Measurements from ENCODE around the gene MEN1. TPM values are rescaled to one million over a fixed set of nuclear protein-coding genes. Genes with fewer than 3 reads are reported as not detected.

Gene MEN1
- total RNA-seq, 1 donor from 2014 or later: 26.4 TPM

DNA sequence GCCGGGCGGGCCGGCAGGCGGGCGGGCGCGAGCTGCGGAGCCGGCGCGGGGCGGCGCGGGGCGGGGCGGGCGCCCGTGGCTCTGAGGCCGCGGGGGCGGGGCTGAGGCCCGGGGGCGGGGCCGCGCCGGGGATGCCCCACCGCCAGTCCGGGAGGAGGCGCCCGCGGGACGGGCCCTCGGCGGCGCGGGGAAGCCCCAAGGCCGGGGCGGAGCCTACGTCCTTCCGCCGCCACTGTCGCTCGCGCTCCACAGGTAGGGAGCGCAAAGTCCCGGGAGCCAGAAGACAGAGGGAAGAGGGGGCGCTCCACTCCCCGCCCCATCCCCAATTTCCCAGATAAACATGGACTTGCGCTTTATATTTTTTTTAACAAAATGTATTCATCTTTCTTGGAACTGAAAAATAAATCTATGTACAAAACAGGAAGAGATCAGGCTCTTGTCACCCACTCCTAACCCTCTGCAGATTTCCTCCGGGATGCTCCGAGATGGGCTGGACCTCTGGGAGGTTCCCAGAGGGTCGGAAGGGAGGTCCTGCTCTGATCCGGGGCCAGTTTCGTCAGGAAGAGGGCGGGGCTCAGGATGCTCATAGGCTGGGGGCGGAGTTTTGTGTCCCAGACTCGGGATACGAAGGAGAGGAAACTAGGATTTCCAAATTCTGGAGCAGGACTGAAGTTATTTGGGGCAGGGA is 7.0 kb downstream of the MEN1 start, which contains the start of gene MAP4K2:
TSS of gene MAP4K2 (minus strand) at position 57 of the 688 bp plus-strand sequence. CDS start 65 bp downstream, outside the sequence.
- DNase-seq (ENCODE audit: extremely low read depth, low read depth, low spot score): no peak

DNA sequence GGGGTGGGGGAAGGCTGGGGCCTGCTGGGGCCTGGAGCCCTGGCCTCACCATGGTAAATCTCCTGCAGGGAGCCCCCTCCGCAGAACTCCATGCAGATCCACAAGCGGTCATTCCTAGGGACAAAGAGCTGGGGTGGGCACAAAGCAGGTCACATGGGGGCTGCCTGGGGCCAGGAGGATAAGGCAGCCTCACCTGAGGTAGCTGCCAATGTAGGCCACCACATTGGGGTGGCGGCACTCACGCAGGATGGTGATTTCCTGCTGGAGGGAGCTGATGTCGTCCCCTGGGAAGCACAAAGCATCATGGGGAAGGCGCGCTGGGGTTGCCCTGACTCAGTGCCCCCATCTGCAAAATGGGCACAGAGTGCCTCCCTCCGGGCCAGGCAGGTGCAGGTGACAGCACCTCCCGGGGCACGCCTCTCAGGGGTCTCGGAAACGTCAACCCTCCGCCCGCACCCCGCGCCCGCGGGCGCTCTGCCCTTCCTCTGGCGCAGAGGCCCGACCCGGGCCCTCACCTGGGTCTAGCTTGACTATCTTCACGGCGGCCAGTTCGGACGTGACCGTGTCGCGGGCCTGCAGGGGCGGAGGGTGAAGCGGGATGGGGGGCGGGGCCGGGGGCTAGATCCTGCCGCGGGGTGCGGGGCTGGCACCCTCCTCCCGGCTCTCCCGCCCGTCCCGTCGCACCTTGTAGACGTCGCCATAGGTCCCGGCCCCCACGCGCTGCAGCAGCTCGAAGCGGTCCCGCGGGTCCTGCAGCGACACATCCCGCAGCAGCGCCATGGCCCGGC is 7.8 kb downstream of the MEN1 start:
- DNase-seq (ENCODE audit: extremely low read depth, low read depth, low spot score): no peak

GRCh38 chr11:64801561-64802369 is 8.6 kb downstream of the MEN1 start:
- no peak for DNase-seq (ENCODE audit: extremely low read depth, low read depth, low spot score)

- no peak for DNase-seq (ENCODE audit: extremely low read depth, low read depth, low spot score)
These were observed 9.2 kb downstream of the MEN1 start for GRCh38 chr11:64801158-64801464.

GRCh38 chr11:64800303-64801157 is 9.8 kb downstream of the MEN1 start:
- no peak for DNase-seq (ENCODE audit: extremely low read depth, low read depth, low spot score)

DNA sequence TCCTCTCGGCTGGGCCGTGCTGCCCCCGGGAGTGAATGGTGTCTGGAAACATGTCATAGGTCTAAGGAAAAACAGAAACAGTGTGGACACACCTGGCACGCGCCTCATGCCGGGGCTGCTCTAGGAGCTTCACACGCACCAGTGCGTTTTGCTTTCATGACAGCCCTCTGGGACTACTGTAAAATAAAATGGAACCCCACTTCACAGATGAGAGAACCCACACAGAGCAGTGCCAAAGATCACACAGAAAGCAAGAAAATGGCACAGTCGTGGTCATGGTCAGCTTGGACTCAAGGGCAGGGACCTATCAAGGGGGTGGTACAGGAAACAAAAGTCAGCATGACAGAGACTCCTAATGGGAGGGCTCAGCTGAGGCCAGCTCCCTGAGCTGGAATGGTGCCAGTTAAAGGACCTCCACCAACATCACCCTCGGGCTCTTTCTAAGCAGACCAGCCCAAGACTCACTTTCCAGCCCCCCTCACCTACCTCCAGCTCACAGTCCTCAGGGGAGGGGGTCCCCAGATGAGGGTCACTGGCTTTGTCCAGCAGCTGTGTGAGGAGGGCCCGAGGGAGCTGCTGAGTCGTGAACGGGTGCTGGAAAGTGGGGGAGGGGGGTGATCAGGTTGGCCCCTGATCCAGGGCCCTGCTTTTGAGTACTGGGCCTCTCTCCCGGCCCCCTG is 10.6 kb downstream of the MEN1 start:
- no peak for DNase-seq (ENCODE audit: extremely low read depth, low read depth, low spot score)

GRCh38 chr11:64799256-64799622 is 11.1 kb downstream of the MEN1 start:
- no peak for DNase-seq (ENCODE audit: extremely low read depth, low read depth, low spot score)

- no peak for DNase-seq (ENCODE audit: extremely low read depth, low read depth, low spot score)
These were observed 13.4 kb downstream of the MEN1 start for GRCh38 chr11:64796757-64797541.

GRCh38 chr11:64796047-64796756 is 14.1 kb downstream of the MEN1 start:
- DNase-seq (ENCODE audit: extremely low read depth, low read depth, low spot score): no peak

GRCh38 chr11:64794526-64794925 is 15.8 kb downstream of the MEN1 start:
- DNase-seq (ENCODE audit: extremely low read depth, low read depth, low spot score): no peak

GRCh38 chr11:64793271-64794160 is 16.8 kb downstream of the MEN1 start:
- no peak for DNase-seq (ENCODE audit: extremely low read depth, low read depth, low spot score)

DNA sequence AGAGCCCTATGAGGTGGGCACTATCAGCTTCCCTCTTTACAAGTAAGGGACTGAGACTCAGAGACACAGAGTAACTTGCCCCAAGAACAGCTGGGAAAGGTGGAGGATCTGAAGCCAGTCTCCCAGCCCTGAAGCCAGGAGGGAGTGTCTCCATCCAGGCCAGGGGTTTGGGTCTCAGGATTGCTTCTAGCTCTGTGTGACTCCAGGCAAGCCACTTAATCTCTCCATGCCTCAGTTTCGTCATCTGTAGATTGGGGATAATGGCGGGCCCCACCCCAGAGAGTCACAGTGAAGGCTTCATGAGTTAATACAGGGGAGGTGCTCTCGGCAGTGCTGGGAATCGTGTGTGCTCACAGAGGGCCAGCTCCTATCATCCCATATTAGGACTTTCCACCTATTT is 17.9 kb downstream of the MEN1 start:
- DNase-seq (ENCODE audit: extremely low read depth, low read depth, low spot score): no peak

- DNase-seq (ENCODE audit: extremely low read depth, low read depth, low spot score): no peak
These were observed 18.5 kb downstream of the MEN1 start for GRCh38 chr11:64791781-64792291.

DNA sequence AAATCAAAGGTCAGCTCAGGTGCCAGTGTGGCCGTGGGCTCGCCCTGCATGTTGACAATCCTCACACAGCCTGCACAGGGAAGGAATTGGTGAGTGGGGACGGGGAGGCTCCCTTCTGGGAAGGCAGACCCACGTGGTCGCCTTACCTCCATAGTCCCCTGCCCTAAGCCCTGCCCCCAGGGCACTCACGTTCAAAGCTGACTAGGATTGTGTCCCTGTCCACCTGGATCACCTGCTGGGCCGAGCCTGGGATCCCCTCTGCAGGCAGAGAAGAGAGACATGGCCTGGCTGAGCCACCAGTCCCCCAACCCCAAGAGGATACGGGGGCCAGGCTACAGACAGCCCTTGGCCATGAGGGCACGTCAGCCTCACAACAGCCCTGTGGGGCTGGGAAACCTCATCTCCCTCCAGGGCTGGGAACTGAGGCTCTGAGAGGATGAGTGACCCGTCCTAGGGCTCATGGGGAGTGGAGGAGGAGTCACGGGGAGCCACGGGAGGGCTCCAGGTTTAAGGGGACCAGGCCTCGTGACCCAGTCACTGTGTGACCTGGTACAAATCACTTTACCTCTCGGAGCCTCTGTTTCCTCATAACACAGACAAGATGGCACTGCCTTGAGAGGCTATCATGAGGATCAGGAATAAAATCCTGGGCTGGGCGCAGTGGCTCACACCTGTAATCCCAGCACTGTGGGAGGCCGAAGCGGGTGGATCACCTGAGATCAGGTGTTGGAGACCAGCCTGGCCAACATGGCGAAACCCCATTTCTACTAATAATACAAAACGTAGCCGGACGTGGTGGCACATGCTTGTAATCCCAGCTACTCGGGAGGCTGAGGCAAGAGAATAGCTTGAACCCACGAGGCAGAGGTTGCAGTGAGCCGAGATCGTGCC is 19.9 kb downstream of the MEN1 start:
- no peak for DNase-seq (ENCODE audit: extremely low read depth, low read depth, low spot score)

DNA sequence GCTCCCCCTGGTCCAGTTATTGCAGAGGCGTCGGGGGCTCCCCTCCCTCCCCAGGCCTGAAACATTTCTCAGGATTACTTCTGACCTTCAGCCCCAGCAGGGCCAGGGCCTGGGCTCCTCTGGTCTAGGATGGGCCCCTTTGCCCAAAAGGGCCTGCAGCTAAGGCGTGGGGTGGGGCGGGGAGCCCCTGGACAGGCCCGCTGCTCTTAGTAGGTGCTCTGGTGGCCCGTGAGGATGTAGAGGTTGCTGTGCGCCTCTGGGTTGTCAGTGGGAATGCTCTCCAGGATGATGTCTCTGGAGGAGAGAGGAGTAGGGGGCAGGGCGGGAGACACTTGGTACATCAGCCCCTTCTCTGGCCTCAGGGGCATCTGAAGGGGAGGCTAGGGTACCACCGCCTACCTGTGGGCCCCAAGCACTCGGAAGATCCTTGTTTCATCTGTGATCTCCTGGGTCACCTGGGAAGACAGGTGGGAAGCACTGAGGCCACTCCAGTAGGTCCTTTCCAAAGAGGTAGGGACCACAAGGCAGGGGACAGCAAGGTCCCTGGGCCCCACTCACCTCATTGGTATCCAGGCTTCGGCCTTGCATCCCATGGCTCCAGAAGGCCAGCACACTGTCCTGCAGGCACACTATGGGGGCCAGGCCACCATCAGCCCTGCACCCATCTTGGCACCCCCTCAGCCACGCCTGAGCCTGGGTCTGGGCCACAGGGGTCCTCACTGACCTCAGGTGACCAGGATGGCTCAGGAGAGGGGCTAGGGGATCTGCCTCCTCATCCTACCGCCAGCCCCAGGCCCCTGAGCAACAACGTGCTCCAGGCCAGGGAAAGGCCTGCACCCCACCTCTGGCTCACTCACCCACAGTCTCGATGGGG is 20.8 kb downstream of the MEN1 start:
- DNase-seq (ENCODE audit: extremely low read depth, low read depth, low spot score): no peak
